ENCODE data around the gene MPG.

DNA sequence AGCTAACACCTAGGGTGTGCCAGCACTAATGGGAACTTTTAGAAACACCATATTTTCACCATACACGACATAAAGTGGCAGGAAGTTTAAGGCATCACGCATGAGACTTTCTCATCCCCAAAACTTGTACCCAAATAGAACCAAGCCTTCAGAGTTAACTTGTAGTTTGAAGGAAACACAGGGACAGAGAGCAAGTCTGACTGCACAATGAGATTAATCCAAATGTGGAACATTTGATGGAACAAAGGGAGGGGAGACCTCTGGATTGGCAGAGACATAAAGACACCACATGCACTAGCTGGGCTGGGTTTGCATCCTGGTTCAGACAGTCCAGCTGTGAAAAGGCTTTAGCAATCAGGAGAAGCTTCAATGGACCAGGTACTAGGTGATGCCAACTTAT is 36.3 kb downstream of the MPG start:
- TF ChIP-seq, protein P1, sequence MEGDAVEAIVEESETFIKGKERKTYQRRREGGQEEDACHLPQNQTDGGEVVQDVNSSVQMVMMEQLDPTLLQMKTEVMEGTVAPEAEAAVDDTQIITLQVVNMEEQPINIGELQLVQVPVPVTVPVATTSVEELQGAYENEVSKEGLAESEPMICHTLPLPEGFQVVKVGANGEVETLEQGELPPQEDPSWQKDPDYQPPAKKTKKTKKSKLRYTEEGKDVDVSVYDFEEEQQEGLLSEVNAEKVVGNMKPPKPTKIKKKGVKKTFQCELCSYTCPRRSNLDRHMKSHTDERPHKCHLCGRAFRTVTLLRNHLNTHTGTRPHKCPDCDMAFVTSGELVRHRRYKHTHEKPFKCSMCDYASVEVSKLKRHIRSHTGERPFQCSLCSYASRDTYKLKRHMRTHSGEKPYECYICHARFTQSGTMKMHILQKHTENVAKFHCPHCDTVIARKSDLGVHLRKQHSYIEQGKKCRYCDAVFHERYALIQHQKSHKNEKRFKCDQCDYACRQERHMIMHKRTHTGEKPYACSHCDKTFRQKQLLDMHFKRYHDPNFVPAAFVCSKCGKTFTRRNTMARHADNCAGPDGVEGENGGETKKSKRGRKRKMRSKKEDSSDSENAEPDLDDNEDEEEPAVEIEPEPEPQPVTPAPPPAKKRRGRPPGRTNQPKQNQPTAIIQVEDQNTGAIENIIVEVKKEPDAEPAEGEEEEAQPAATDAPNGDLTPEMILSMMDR (conservative IDR thresholded peaks at IDR 0.05; ENCODE audit: low read depth in 2 of 2): no peak
- TF ChIP-seq EZH2 (IDR thresholded peaks at IDR 0.05; ENCODE audit: low read depth, unreplicated experiment): no peak
- TF ChIP-seq, protein P2, sequence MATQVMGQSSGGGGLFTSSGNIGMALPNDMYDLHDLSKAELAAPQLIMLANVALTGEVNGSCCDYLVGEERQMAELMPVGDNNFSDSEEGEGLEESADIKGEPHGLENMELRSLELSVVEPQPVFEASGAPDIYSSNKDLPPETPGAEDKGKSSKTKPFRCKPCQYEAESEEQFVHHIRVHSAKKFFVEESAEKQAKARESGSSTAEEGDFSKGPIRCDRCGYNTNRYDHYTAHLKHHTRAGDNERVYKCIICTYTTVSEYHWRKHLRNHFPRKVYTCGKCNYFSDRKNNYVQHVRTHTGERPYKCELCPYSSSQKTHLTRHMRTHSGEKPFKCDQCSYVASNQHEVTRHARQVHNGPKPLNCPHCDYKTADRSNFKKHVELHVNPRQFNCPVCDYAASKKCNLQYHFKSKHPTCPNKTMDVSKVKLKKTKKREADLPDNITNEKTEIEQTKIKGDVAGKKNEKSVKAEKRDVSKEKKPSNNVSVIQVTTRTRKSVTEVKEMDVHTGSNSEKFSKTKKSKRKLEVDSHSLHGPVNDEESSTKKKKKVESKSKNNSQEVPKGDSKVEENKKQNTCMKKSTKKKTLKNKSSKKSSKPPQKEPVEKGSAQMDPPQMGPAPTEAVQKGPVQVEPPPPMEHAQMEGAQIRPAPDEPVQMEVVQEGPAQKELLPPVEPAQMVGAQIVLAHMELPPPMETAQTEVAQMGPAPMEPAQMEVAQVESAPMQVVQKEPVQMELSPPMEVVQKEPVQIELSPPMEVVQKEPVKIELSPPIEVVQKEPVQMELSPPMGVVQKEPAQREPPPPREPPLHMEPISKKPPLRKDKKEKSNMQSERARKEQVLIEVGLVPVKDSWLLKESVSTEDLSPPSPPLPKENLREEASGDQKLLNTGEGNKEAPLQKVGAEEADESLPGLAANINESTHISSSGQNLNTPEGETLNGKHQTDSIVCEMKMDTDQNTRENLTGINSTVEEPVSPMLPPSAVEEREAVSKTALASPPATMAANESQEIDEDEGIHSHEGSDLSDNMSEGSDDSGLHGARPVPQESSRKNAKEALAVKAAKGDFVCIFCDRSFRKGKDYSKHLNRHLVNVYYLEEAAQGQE (IDR thresholded peaks at IDR 0.05; ENCODE audit: unreplicated experiment): no peak
- no peak for TF ChIP-seq CREB1 (CRISPR knock-in tag; IDR thresholded peaks at IDR 0.05; ENCODE audit: low read depth)
- no peak for TF ChIP-seq POLR2AphosphoS5 (IDR thresholded peaks at IDR 0.05; ENCODE audit: low read depth)
- TF ChIP-seq EZH2phosphoT487 (IDR thresholded peaks at IDR 0.05; ENCODE audit: unreplicated experiment): no peak
- no peak for TF ChIP-seq JUNB (IDR thresholded peaks at IDR 0.05; ENCODE audit: unreplicated experiment)
- no peak for TF ChIP-seq STAT1 (IDR thresholded peaks at IDR 0.05; ENCODE audit: unreplicated experiment)

Measured in GM23338 (cell line).